ENCODE results near the gene ZSWIM4.

GRCh38 chr19:13868663-13869062, 73.4 kb downstream of the ZSWIM4 start:
- TF ChIP-seq CTCF (IDR thresholded peaks at IDR 0.05): no peak
- no peak for TF ChIP-seq POLR2A (IDR thresholded peaks at IDR 0.05)

All from ovary (tissue), 3 donors.